Spleen (tissue), 7 donors: ENCODE data around the gene KCNJ9.

Experiments
- CTCF ChIP-seq, 11 experiments: fragments of 200-600 bp in 7 of 11; fragments of 450-650 bp in 4 of 11; sonication (generic) in 4 of 11; IDR thresholded peaks in 8 of 11; conservative IDR thresholded peaks in 3 of 11; 1 replicate in 7 of 11; 2 replicates in 4 of 11; pipeline versions ENCODE4 v1.4.0 to v1.8.0; 2016 to 2021; ENCODE audit warnings: antibody characterized with exemption in 11 of 11, inconsistent platforms in 4 of 11, mild to moderate bottlenecking in 1 of 11
- POLR2A ChIP-seq, 3 donors: fragments of 450-650 bp; IDR thresholded peaks; one replicate each; pipeline ENCODE4 v1.5.1; 2017; ENCODE audit warnings: antibody characterized with exemption in 3 of 3, mild to moderate bottlenecking in 1 of 3
- POLR2AphosphoS5 ChIP-seq, 3 donors: sonication (generic); formaldehyde crosslinking; IDR thresholded peaks; one replicate each; pipeline ENCODE4 v1.5.1; 2017; ENCODE audit warnings: antibody characterized with exemption in 3 of 3
- donor health status: DM: no; HTN: no; CAD: no; lungs with moderate emphysema.
- donor health status: DM: no; HTN: no; CAD: no.
- donor health status: DM: no; HTN: no; CAD: no.

DNA sequence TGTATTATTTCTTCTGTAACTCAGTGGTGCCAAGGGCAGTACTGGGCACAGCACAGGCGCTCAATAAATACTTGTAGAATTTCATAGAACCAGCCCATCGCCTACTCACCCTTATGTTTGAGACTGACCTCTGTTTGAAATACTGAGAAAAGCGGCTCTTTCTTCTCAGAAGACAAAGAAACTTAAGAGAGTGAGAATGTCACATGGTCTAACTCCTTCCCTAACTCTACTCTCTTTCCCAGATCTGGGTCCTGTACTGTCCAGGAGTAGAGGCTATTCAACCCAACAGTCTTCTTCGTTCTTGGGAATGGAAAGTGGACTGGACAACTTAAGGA, 12.9 kb downstream of the KCNJ9 start:
- TF ChIP-seq POLR2A (IDR thresholded peaks at IDR 0.05) = no peak
- TF ChIP-seq CTCF (IDR thresholded peaks at IDR 0.05 in 8 of 11, conservative IDR thresholded peaks at IDR 0.05 in 3 of 11) = no peak
- no peak for TF ChIP-seq POLR2AphosphoS5 (IDR thresholded peaks at IDR 0.05)
